GM21529 (cell line): ENCODE results near the gene IMMP2L.

ENCODE experiments used
- ATAC-seq: cut with Tn5 transposase; IDR thresholded peaks from one replicate; pipeline ENCODE4 v1.9.1; 2021; ENCODE audit not compliant: unreplicated experiment

Gene IMMP2L

GRCh38 chr7:110775046-110775445 lies 787.2 kb downstream of the IMMP2L start:
- ATAC-seq = no peak

- no peak for ATAC-seq
These were observed 788.2 kb downstream of the IMMP2L start for GRCh38 chr7:110774071-110774470.

- ATAC-seq = no peak
These were observed 789.7 kb downstream of the IMMP2L start for GRCh38 chr7:110772615-110773014.

GRCh38 chr7:110771717-110772116 lies 790.6 kb downstream of the IMMP2L start:
- no peak for ATAC-seq

- no peak for ATAC-seq
These were observed 794.7 kb downstream of the IMMP2L start for GRCh38 chr7:110767550-110768110.

GRCh38 chr7:110766864-110767263 lies 795.4 kb downstream of the IMMP2L start:
- no peak for ATAC-seq

GRCh38 chr7:110764852-110765251 lies 797.4 kb downstream of the IMMP2L start:
- no peak for ATAC-seq

- ATAC-seq = no peak
These were observed 799.6 kb downstream of the IMMP2L start for GRCh38 chr7:110762546-110763225.

- ATAC-seq = no peak
These were observed 802.0 kb downstream of the IMMP2L start for GRCh38 chr7:110760341-110760740.

GRCh38 chr7:110759069-110759468 lies 803.2 kb downstream of the IMMP2L start:
- no peak for ATAC-seq

GRCh38 chr7:110754649-110755048 lies 807.6 kb downstream of the IMMP2L start:
- no peak for ATAC-seq

- no peak for ATAC-seq
These were observed 811.2 kb downstream of the IMMP2L start for GRCh38 chr7:110750931-110751605.

- no peak for ATAC-seq
These were observed 829.1 kb downstream of the IMMP2L start for GRCh38 chr7:110733221-110733620.

- ATAC-seq = no peak
These were observed 837.5 kb downstream of the IMMP2L start for GRCh38 chr7:110724811-110725210.

- ATAC-seq = no peak
These were observed 840.9 kb downstream of the IMMP2L start for GRCh38 chr7:110721395-110721794.

GRCh38 chr7:110720626-110721025 lies 841.7 kb downstream of the IMMP2L start:
- no peak for ATAC-seq

GRCh38 chr7:110719741-110720140 lies 842.6 kb downstream of the IMMP2L start:
- ATAC-seq = no peak

- ATAC-seq = no peak
These were observed 843.6 kb downstream of the IMMP2L start for GRCh38 chr7:110718503-110719205.

- no peak for ATAC-seq
These were observed 858.1 kb downstream of the IMMP2L start for GRCh38 chr7:110704225-110704624.

GRCh38 chr7:110698576-110698975 lies 863.7 kb downstream of the IMMP2L start:
- ATAC-seq = no peak

GRCh38 chr7:110693344-110693743 lies 868.9 kb downstream of the IMMP2L start:
- no peak for ATAC-seq

GRCh38 chr7:110688908-110689307 lies 873.4 kb downstream of the IMMP2L start:
- no peak for ATAC-seq
